Subcutaneous abdominal adipose tissue (tissue), 5 donors: ENCODE results near the gene CLASP1.
A peak's percentile ranks its signal among the peaks of the same experiment; 100 is the strongest.
"Not testable (repeated sequence)": the region's sequence is repeated elsewhere in the genome, so short reads cannot be mapped to it uniquely, and the experiment has no call there.

ENCODE experiments used
- H3K27ac ChIP-seq: one replicate; pipeline ENCODE4 v1.7.0; 2013; ENCODE audit warnings: low read depth, mild to moderate bottlenecking, inconsistent platforms, low read length, moderate library complexity
- H3K27me3 ChIP-seq, 5 donors: one replicate each; pipeline ENCODE4 v1.7.0; 2013; ENCODE audit warnings: low read length in 5 of 5, inconsistent platforms in 1 of 5; ENCODE audit not compliant: control insufficient read depth in 5 of 5, insufficient read depth in 4 of 5
- H3K36me3 ChIP-seq, 5 donors: one replicate each; pipeline ENCODE4 v1.7.0; 2013; ENCODE audit warnings: low read length in 5 of 5; ENCODE audit not compliant: control insufficient read depth in 5 of 5, insufficient read depth in 5 of 5
- H3K4me1 ChIP-seq, 5 donors: one replicate each; pipeline ENCODE4 v1.7.0; 2013; ENCODE audit warnings: low read length in 5 of 5, mild to moderate bottlenecking in 3 of 5, moderate library complexity in 1 of 5; ENCODE audit not compliant: control insufficient read depth in 5 of 5, insufficient read depth in 5 of 5
- H3K4me3 ChIP-seq, 5 donors: one replicate each; pipeline ENCODE4 v1.7.0; 2013; ENCODE audit warnings: low read length in 5 of 5, low read depth in 1 of 5
- H3K9ac ChIP-seq, 5 donors: one replicate each; pipeline ENCODE4 v1.7.0; 2013; ENCODE audit warnings: low read length in 5 of 5, mild to moderate bottlenecking in 4 of 5, moderate library complexity in 3 of 5
- H3K9me3 ChIP-seq, 5 donors: one replicate each; pipeline ENCODE4 v1.7.0; 2013; ENCODE audit warnings: low read length in 5 of 5; ENCODE audit not compliant: control insufficient read depth in 5 of 5
- donor health status: healthy.
- donor health status: healthy.
- donor health status: healthy.
- donor health status: healthy.
- donor health status: healthy.

The CLASP1 gene

GRCh38 chr2:121570036-121570666, 79.1 kb downstream of the CLASP1 start:
- Histone ChIP-seq H3K9me3 (no peaks in the 10 kb centered on the region), H3K9ac (peak overlapping the region in 1 of 5 donors; percentile 37), H3K27ac (no peak overlapping the region), H3K4me3 (no peak overlapping the region), H3K4me1 (peaks cover 3 to 20% (median 15%) of the 10 kb centered on the region in 5 donors), H3K27me3 (no peaks in the 10 kb centered on the region), H3K36me3 (no peaks in the 10 kb centered on the region)

- H3K36me3 ChIP-seq: no peaks in the 10 kb centered on the region
- no peaks in the 10 kb centered on the region for H3K27me3 ChIP-seq
- no peak overlapping the region for H3K4me3 ChIP-seq
- no peaks in the 10 kb centered on the region for H3K9me3 ChIP-seq
- no peak overlapping the region for H3K27ac ChIP-seq
- H3K9ac ChIP-seq: no peak overlapping the region
- H3K4me1 ChIP-seq: peaks cover 3 to 22% (median 16%) of the 10 kb centered on the region in 5 donors
These were observed 81.3 kb downstream of the CLASP1 start for GRCh38 chr2:121567957-121568409.

GRCh38 chr2:121567452-121567851, 81.8 kb downstream of the CLASP1 start:
- no peaks in the 10 kb centered on the region for H3K9me3 ChIP-seq
- H3K4me3 ChIP-seq: no peak overlapping the region
- H3K9ac ChIP-seq: no peak overlapping the region
- no peaks in the 10 kb centered on the region for H3K36me3 ChIP-seq
- H3K27ac ChIP-seq: no peak overlapping the region
- H3K27me3 ChIP-seq: no peaks in the 10 kb centered on the region
- peaks cover 3 to 26% (median 17%) of the 10 kb centered on the region in 5 donors for H3K4me1 ChIP-seq

GRCh38 chr2:121565389-121566250, 83.6 kb downstream of the CLASP1 start:
- no peaks in the 10 kb centered on the region for H3K9me3 ChIP-seq
- H3K4me1 ChIP-seq: peaks cover 3 to 25% (median 16%) of the 10 kb centered on the region in 5 donors
- no peaks in the 10 kb centered on the region for H3K27me3 ChIP-seq
- H3K36me3 ChIP-seq: no peaks in the 10 kb centered on the region
- no peak overlapping the region for H3K27ac ChIP-seq
- H3K4me3 ChIP-seq: no peak overlapping the region
- no peak overlapping the region for H3K9ac ChIP-seq

GRCh38 chr2:121564905-121565304, 84.4 kb downstream of the CLASP1 start:
- no peaks in the 10 kb centered on the region for H3K27me3 ChIP-seq
- no peak overlapping the region for H3K27ac ChIP-seq
- no peak overlapping the region for H3K4me3 ChIP-seq
- no peak overlapping the region for H3K9ac ChIP-seq
- H3K4me1 ChIP-seq: peaks cover 3 to 21% (median 15%) of the 10 kb centered on the region in 5 donors
- H3K9me3 ChIP-seq: no peaks in the 10 kb centered on the region
- no peaks in the 10 kb centered on the region for H3K36me3 ChIP-seq

GRCh38 chr2:121563754-121564153, 85.5 kb downstream of the CLASP1 start:
- H3K36me3 ChIP-seq, H3K27ac ChIP-seq, H3K4me3 ChIP-seq, H3K27me3 ChIP-seq, H3K9ac ChIP-seq, H3K9me3 ChIP-seq: not testable (repeated sequence)
- H3K4me1 ChIP-seq: peaks cover 3 to 21% (median 15%) of the 10 kb centered on the region in 5 donors

GRCh38 chr2:121562269-121563176, 86.7 kb downstream of the CLASP1 start:
- Histone ChIP-seq H3K27me3 (no peaks in the 10 kb centered on the region), H3K36me3 (no peaks in the 10 kb centered on the region), H3K4me1 (peaks cover 3 to 21% (median 15%) of the 10 kb centered on the region in 5 donors), H3K4me3 (no peak overlapping the region), H3K27ac (no peak overlapping the region), H3K9me3 (no peaks in the 10 kb centered on the region), H3K9ac (no peak overlapping the region)

- peaks cover 3 to 19% (median 12%) of the 10 kb centered on the region in 5 donors for H3K4me1 ChIP-seq
- H3K9me3 ChIP-seq: no peaks in the 10 kb centered on the region
- H3K4me3 ChIP-seq: no peak overlapping the region
- no peaks in the 10 kb centered on the region for H3K27me3 ChIP-seq
- no peak overlapping the region for H3K27ac ChIP-seq
- no peak overlapping the region for H3K9ac ChIP-seq
- H3K36me3 ChIP-seq: no peaks in the 10 kb centered on the region
These were observed 87.5 kb downstream of the CLASP1 start for GRCh38 chr2:121561617-121562268.

GRCh38 chr2:121558329-121558728, 90.9 kb downstream of the CLASP1 start:
- H3K36me3 ChIP-seq: no peaks in the 10 kb centered on the region
- H3K9ac ChIP-seq: no peak overlapping the region
- no peaks in the 10 kb centered on the region for H3K27me3 ChIP-seq
- H3K4me3 ChIP-seq: no peak overlapping the region
- no peak overlapping the region for H3K27ac ChIP-seq
- H3K4me1 ChIP-seq: peaks cover 0 to 7% (median 0%) of the 10 kb centered on the region in 5 donors
- no peaks in the 10 kb centered on the region for H3K9me3 ChIP-seq
